SHP77 treated with DMSO at 0.1 percent for 48 hours (cell line): ENCODE measurements around the gene ADAMTSL3.

Source experiments
- DNase-seq: peaks from one replicate; lab custom pipeline; 2025; lab: John Stamatoyannopoulos, UW

Gene ADAMTSL3

GRCh38 chr15:83873966-83874365, 220.0 kb downstream of the ADAMTSL3 start:
- no peak for DNase-seq

GRCh38 chr15:83880529-83880928, 226.6 kb downstream of the ADAMTSL3 start:
- no peak for DNase-seq

GRCh38 chr15:83881156-83881555, 227.2 kb downstream of the ADAMTSL3 start:
- no peak for DNase-seq

GRCh38 chr15:83886321-83886720, 232.4 kb downstream of the ADAMTSL3 start:
- DNase-seq = no peak

GRCh38 chr15:83887404-83887803, 233.5 kb downstream of the ADAMTSL3 start:
- DNase-seq = no peak

- no peak for DNase-seq
Measured at GRCh38 chr15:83887961-83888360, 234.0 kb downstream of the ADAMTSL3 start.

- DNase-seq = no peak
Measured at GRCh38 chr15:83889995-83890394, 236.1 kb downstream of the ADAMTSL3 start.

GRCh38 chr15:83890587-83890986, 236.7 kb downstream of the ADAMTSL3 start:
- no peak for DNase-seq

GRCh38 chr15:83892498-83892897, 238.6 kb downstream of the ADAMTSL3 start:
- DNase-seq = no peak

GRCh38 chr15:83893308-83893707, 239.4 kb downstream of the ADAMTSL3 start:
- no peak for DNase-seq

- no peak for DNase-seq
Measured at GRCh38 chr15:83897037-83897436, 243.1 kb downstream of the ADAMTSL3 start.

GRCh38 chr15:83898361-83898760, 244.4 kb downstream of the ADAMTSL3 start:
- no peak for DNase-seq

GRCh38 chr15:83899670-83900069, 245.7 kb downstream of the ADAMTSL3 start:
- DNase-seq = no peak

- DNase-seq = no peak
Measured at GRCh38 chr15:83904107-83905040, 250.5 kb downstream of the ADAMTSL3 start.

GRCh38 chr15:83905556-83906273, 251.8 kb downstream of the ADAMTSL3 start:
- DNase-seq = no peak

- DNase-seq = no peak
Measured at GRCh38 chr15:83911345-83911744, 257.4 kb downstream of the ADAMTSL3 start.

GRCh38 chr15:83912343-83912742, 258.4 kb downstream of the ADAMTSL3 start:
- no peak for DNase-seq

GRCh38 chr15:83913034-83913632, 259.2 kb downstream of the ADAMTSL3 start:
- DNase-seq = no peak

GRCh38 chr15:83914906-83915305, 261.0 kb downstream of the ADAMTSL3 start:
- no peak for DNase-seq

- no peak for DNase-seq
Measured at GRCh38 chr15:83917432-83917831, 263.5 kb downstream of the ADAMTSL3 start.

GRCh38 chr15:83918011-83918410, 264.1 kb downstream of the ADAMTSL3 start:
- DNase-seq = no peak

GRCh38 chr15:83919319-83919830, 265.5 kb downstream of the ADAMTSL3 start:
- DNase-seq = no peak
